NCI-H345 treated with DMSO at 0.1 percent for 48 hours (cell line): ENCODE results near the gene CRISPLD2.

Source experiments
- DNase-seq: peaks from one replicate; lab custom pipeline; 2025; ENCODE audit not compliant: unreplicated experiment; lab: John Stamatoyannopoulos, UW

Gene CRISPLD2

GRCh38 chr16:84899414-84899813 lies 79.6 kb downstream of the CRISPLD2 start:
- no peak for DNase-seq

GRCh38 chr16:84905965-84906460 lies 86.2 kb downstream of the CRISPLD2 start:
- no peak for DNase-seq

GRCh38 chr16:84907051-84907450 lies 87.3 kb downstream of the CRISPLD2 start:
- DNase-seq, result no peak

GRCh38 chr16:84907575-84907974 lies 87.8 kb downstream of the CRISPLD2 start:
- DNase-seq, result no peak

GRCh38 chr16:84909476-84910085 lies 89.8 kb downstream of the CRISPLD2 start:
- no peak for DNase-seq

GRCh38 chr16:84911486-84912216 lies 91.9 kb downstream of the CRISPLD2 start:
- DNase-seq, result no peak

- DNase-seq, result no peak
Observed at GRCh38 chr16:84913315-84913714, 93.5 kb downstream of the CRISPLD2 start.

GRCh38 chr16:84914273-84914672 lies 94.5 kb downstream of the CRISPLD2 start:
- no peak for DNase-seq

GRCh38 chr16:84916178-84916577 lies 96.4 kb downstream of the CRISPLD2 start:
- DNase-seq, result no peak

GRCh38 chr16:84916850-84917249 lies 97.1 kb downstream of the CRISPLD2 start:
- peak; percentile 1 for DNase-seq

GRCh38 chr16:84917492-84917891 lies 97.7 kb downstream of the CRISPLD2 start:
- no peak for DNase-seq

GRCh38 chr16:84918006-84918909 lies 98.5 kb downstream of the CRISPLD2 start:
- DNase-seq, result no peak

- no peak for DNase-seq
Observed at GRCh38 chr16:84919269-84919668, 99.5 kb downstream of the CRISPLD2 start.

GRCh38 chr16:84919708-84920107 lies 99.9 kb downstream of the CRISPLD2 start:
- DNase-seq, result no peak

GRCh38 chr16:84920333-84920732 lies 100.5 kb downstream of the CRISPLD2 start:
- no peak for DNase-seq

GRCh38 chr16:84922351-84923120 lies 102.8 kb downstream of the CRISPLD2 start:
- DNase-seq, result peak; percentile 51

GRCh38 chr16:84924331-84925091 lies 104.7 kb downstream of the CRISPLD2 start:
- DNase-seq, result no peak

- DNase-seq, result no peak
Observed at GRCh38 chr16:84925092-84925772, 105.4 kb downstream of the CRISPLD2 start.

- DNase-seq, result no peak
Observed at GRCh38 chr16:84925773-84926372, 106.1 kb downstream of the CRISPLD2 start.
